H9 (cell line): ENCODE results near the gene APPBP2. TPM values are rescaled to one million over a fixed set of nuclear protein-coding genes. Genes with fewer than 3 reads are reported as not detected.
A peak's percentile ranks its signal among the peaks of the same experiment; 100 is the strongest.

Source experiments
- DNase-seq: peaks from one replicate; pipeline ENCODE4 v3.0.0-alpha.2; 2017
- H2AFZ ChIP-seq: one replicate; pipeline ENCODE4 v1.6.1; 2013; ENCODE audit warnings: mild to moderate bottlenecking, low read length, control low read depth, moderate library complexity
- H2AK5ac ChIP-seq: 2 replicates; pipeline ENCODE4 v1.6.1; 2013; ENCODE audit warnings: low read length, control low read depth, mixed read lengths; ENCODE audit not compliant: insufficient read length
- H2BK120ac ChIP-seq: one replicate; pipeline ENCODE4 v1.6.1; 2013; ENCODE audit warnings: low read depth, mild to moderate bottlenecking, low read length, control low read depth, inconsistent platforms; ENCODE audit not compliant: poor library complexity, severe bottlenecking
- H2BK12ac ChIP-seq: 2 replicates; pipeline ENCODE4 v1.6.1; 2013; ENCODE audit warnings: low read length, control low read depth, mixed read lengths, low read depth; ENCODE audit not compliant: insufficient read length
- H2BK15ac ChIP-seq: 2 replicates; pipeline ENCODE4 v1.6.1; 2013; ENCODE audit warnings: low read depth, low read length, control low read depth
- H2BK20ac ChIP-seq: one replicate; pipeline ENCODE4 v1.6.1; 2013; ENCODE audit warnings: low read depth, mild to moderate bottlenecking, low read length, control low read depth, inconsistent platforms; ENCODE audit not compliant: poor library complexity, severe bottlenecking
- H2BK5ac ChIP-seq: 2 replicates; pipeline ENCODE4 v1.6.1; 2013; ENCODE audit warnings: low read length, control low read depth, mixed read lengths; ENCODE audit not compliant: insufficient read length
- H3K14ac ChIP-seq: 2 replicates; pipeline ENCODE4 v1.6.1; 2013; ENCODE audit warnings: low read length, control low read depth; ENCODE audit not compliant: insufficient read depth
- H3K18ac ChIP-seq: 2 replicates; pipeline ENCODE4 v1.6.1; 2013; ENCODE audit warnings: low read depth, mild to moderate bottlenecking, mixed read lengths, low read length, control low read depth; ENCODE audit not compliant: insufficient read length
- H3K23ac ChIP-seq: 2 replicates; pipeline ENCODE4 v1.6.1; 2013; ENCODE audit warnings: low read length, control low read depth, mixed read lengths, low read depth; ENCODE audit not compliant: insufficient read length
- H3K23me2 ChIP-seq: 2 replicates; pipeline ENCODE4 v1.6.1; 2013; ENCODE audit warnings: low read depth, mild to moderate bottlenecking, mixed read lengths, low read length, control low read depth; ENCODE audit not compliant: insufficient read length, poor library complexity, severe bottlenecking
- H3K27ac ChIP-seq: 2 replicates; pipeline ENCODE4 v1.5.1; 2013; ENCODE audit warnings: low read length, control low read depth, mixed read lengths, low read depth; ENCODE audit not compliant: insufficient read length
- H3K27me3 ChIP-seq: 2 replicates; pipeline ENCODE4 v1.6.1; 2013; ENCODE audit warnings: low read length, control low read depth, inconsistent platforms; ENCODE audit not compliant: insufficient read depth
- H3K4ac ChIP-seq: 2 replicates; pipeline ENCODE4 v1.6.1; 2013; ENCODE audit warnings: low read depth, mild to moderate bottlenecking, control low read depth, inconsistent platforms, low read length, moderate library complexity
- H3K4me1 ChIP-seq: 2 replicates; pipeline ENCODE4 v1.6.1; 2013; ENCODE audit warnings: low read length, control low read depth, inconsistent platforms; ENCODE audit not compliant: insufficient read depth
- H3K4me2 ChIP-seq: 2 replicates; pipeline ENCODE4 v1.6.1; 2013; ENCODE audit warnings: low read length, control low read depth, mixed read lengths; ENCODE audit not compliant: insufficient read length, insufficient read depth
- H3K56ac ChIP-seq: 2 replicates; pipeline ENCODE4 v1.6.1; 2013; ENCODE audit warnings: low read depth, mild to moderate bottlenecking, mixed read lengths, low read length, control low read depth; ENCODE audit not compliant: insufficient read length
- H3K79me1 ChIP-seq: 2 replicates; pipeline ENCODE4 v1.6.1; 2013; ENCODE audit warnings: low read depth, mild to moderate bottlenecking, moderate library complexity, low read length, control low read depth, inconsistent platforms; ENCODE audit not compliant: insufficient read depth, poor library complexity, severe bottlenecking
- H3K79me2 ChIP-seq: 2 replicates; pipeline ENCODE4 v1.6.1; 2013; ENCODE audit warnings: low read length, control low read depth, inconsistent platforms; ENCODE audit not compliant: insufficient read depth
- H3K9ac ChIP-seq: 2 replicates; pipeline ENCODE4 v1.6.1; 2013; ENCODE audit warnings: low read length, control low read depth, mixed read lengths; ENCODE audit not compliant: insufficient read length; ENCODE audit errors: extremely low read depth
- H3K9me3 ChIP-seq: one replicate; pipeline ENCODE4 v1.6.1; 2013; ENCODE audit warnings: low read depth, low read length, inconsistent platforms; ENCODE audit not compliant: control insufficient read depth
- H3T11ph ChIP-seq: one replicate; pipeline ENCODE4 v1.6.1; 2013; ENCODE audit warnings: mild to moderate bottlenecking, low read length, control low read depth, inconsistent platforms
- H4K20me1 ChIP-seq: one replicate; pipeline ENCODE4 v1.6.1; 2013; ENCODE audit not compliant: control insufficient read depth, insufficient read length, insufficient read depth
- H4K5ac ChIP-seq: 2 replicates; pipeline ENCODE4 v1.6.1; 2013; ENCODE audit warnings: low read depth, mild to moderate bottlenecking, mixed read lengths, low read length, control low read depth; ENCODE audit not compliant: insufficient read length
- H4K8ac ChIP-seq: replicated peaks from 2 replicates; pipeline ENCODE4 v1.6.1; 2013; ENCODE audit warnings: low read length, control low read depth, mixed read lengths, low read depth; ENCODE audit not compliant: insufficient read length
- H4K91ac ChIP-seq: 2 replicates; pipeline ENCODE4 v1.6.1; 2013; ENCODE audit warnings: low read depth, mild to moderate bottlenecking, moderate library complexity, mixed read lengths, low read length, control low read depth; ENCODE audit not compliant: insufficient read length
- H3K27ac Mint-ChIP-seq, 3 experiments: 2 replicates in 2 of 3; 3 replicates in 1 of 3; pipeline ENCODE4 v1.8.0; 2020 to 2021; ENCODE audit warnings: mixed read lengths in 3 of 3, mild to moderate bottlenecking in 1 of 3, moderate library complexity in 1 of 3
- H3K27me3 Mint-ChIP-seq: 2 replicates; pipeline ENCODE4 v1.8.0; 2021; ENCODE audit warnings: low read depth, mild to moderate bottlenecking, moderate library complexity, mixed read lengths
- H3K36me3 Mint-ChIP-seq, 3 experiments: 2 replicates in 2 of 3; 3 replicates in 1 of 3; pipeline ENCODE4 v1.8.0; 2020 to 2021; ENCODE audit warnings: low read depth in 3 of 3, mixed read lengths in 3 of 3; ENCODE audit not compliant: insufficient read depth in 1 of 3
- H3K4me1 Mint-ChIP-seq, 2 experiments: 2 replicates each; pipeline ENCODE4 v1.8.0; 2020; ENCODE audit warnings: mixed read lengths in 2 of 2
- H3K4me3 Mint-ChIP-seq, 2 experiments: 2 replicates in 1 of 2; 3 replicates in 1 of 2; pipeline ENCODE4 v1.8.0; 2020 to 2021; ENCODE audit warnings: mild to moderate bottlenecking in 2 of 2, mixed read lengths in 2 of 2, moderate library complexity in 1 of 2
- H3K9me3 Mint-ChIP-seq, 2 experiments: 2 replicates in 1 of 2; 3 replicates in 1 of 2; pipeline ENCODE4 v1.8.0; 2020; ENCODE audit warnings: mild to moderate bottlenecking in 2 of 2, mixed read lengths in 2 of 2, moderate library complexity in 1 of 2
- CTCF ChIP-seq: fragments of 200-600 bp; sonication (generic); conservative IDR thresholded peaks from 3 replicates; pipeline ENCODE4 v1.8.0; 2021; ENCODE audit warnings: antibody characterized with exemption, mild to moderate bottlenecking
- WGBS: extraction: QIAGEN DNeasy Blood & Tissue Kit; methylation state at CpG from one replicate; pipeline ENCODE4 v1.1.7; 2013; ENCODE audit warnings: missing lambda C conversion rate, low lambda C conversion rate, mixed read lengths; ENCODE audit not compliant: insufficient read length; ENCODE audit errors: extremely low coverage; 5-methylcytosine and 5-hydroxymethylcytosine counted together
- total RNA-seq: library from RNA; stranded (reverse); gene quantifications from 2 replicates; pipeline ENCODE4 v1.2.1, GENCODE V29; 2021

APPBP2 gene
- total RNA-seq, 1 experiment from 2014 or later, result 17.0 TPM

- Histone ChIP-seq H3K79me2 (no peaks in the 10 kb centered on the region), H3K4me2 (no peak overlapping the region)
- peak overlapping the region in 2 of 3 experiments; percentile 42 to 90; a peak in 3 of 7 replicates for H3K27ac Mint-ChIP-seq
Measured at GRCh38 chr17:60545465-60546191, 19.6 kb upstream of the APPBP2 start.

More at GRCh38 chr17:60545465-60546191, 19.6 kb upstream of the APPBP2 start:
- Histone ChIP-seq H3K9me3 (no peaks in the 10 kb centered on the region), H4K20me1 (no peaks in the 10 kb centered on the region), H2BK20ac (no peak overlapping the region), H2BK15ac (no peak overlapping the region), H4K91ac (no peak overlapping the region), H3K4ac (no peak overlapping the region), H3K23me2 (no peaks in the 10 kb centered on the region), H3K27ac (no peak overlapping the region), H2BK12ac (no peak overlapping the region), H2AFZ (no peak overlapping the region), H3T11ph (no peak overlapping the region), H3K56ac (no peak overlapping the region), H3K9ac (no peak overlapping the region), H3K79me1 (no peaks in the 10 kb centered on the region), H3K4me1 (no peaks in the 10 kb centered on the region), H3K18ac (no peak overlapping the region), H4K5ac (no peak overlapping the region), H3K23ac (no peak overlapping the region), H4K8ac (no peak overlapping the region), H2AK5ac (no peak overlapping the region), H2BK5ac (no peak overlapping the region), H3K14ac (no peak overlapping the region), H2BK120ac (no peak overlapping the region), H3K27me3 (no peaks in the 10 kb centered on the region)
- no CpG with 5 or more reads among the region's 9 CpGs for WGBS
- peaks cover 9% of the 10 kb centered on the region in 2 experiments; a peak in 3 of 5 replicates for H3K9me3 Mint-ChIP-seq
- no peak for TF ChIP-seq CTCF
- H3K36me3 Mint-ChIP-seq, result peaks cover 0 to 5% (median 0%) of the 10 kb centered on the region in 3 experiments; a peak in 1 of 7 replicates
- peaks cover 9 to 10% of the 10 kb centered on the region in 2 experiments for H3K4me1 Mint-ChIP-seq
- no peak for DNase-seq
- H3K4me3 Mint-ChIP-seq, result no peak overlapping the region
- no peaks in the 10 kb centered on the region for H3K27me3 Mint-ChIP-seq
